ENCODE measurements around the gene ARHGAP21.

- TF ChIP-seq CTCF (IDR thresholded peaks at IDR 0.05; ENCODE audit: low read depth, low read length, poor library complexity, severe bottlenecking), result no peak
- TF ChIP-seq EZH2phosphoT487 (IDR thresholded peaks at IDR 0.05; ENCODE audit: borderline replicate concordance, low read length), result no peak
These were observed 117.7 kb downstream of the ARHGAP21 start for GRCh38 chr10:24606021-24606420.

Measured in DOHH2 (cell line).